ENCODE results near the gene TESPA1. TPM values are rescaled to one million over a fixed set of nuclear protein-coding genes. Genes with fewer than 3 reads are reported as not detected.

Gene TESPA1
- total RNA-seq, 1 donor from 2014 or later, result 5.0 TPM

GRCh38 chr12:54954801-54955200 lies 29.8 kb downstream of the TESPA1 start:
- Histone ChIP-seq H3K36me3 (no peaks in the 10 kb centered on the region), H3K4me3 (no peak overlapping the region), H3K9me3 (no peaks in the 10 kb centered on the region), H3K4me1 (no peaks in the 10 kb centered on the region), H3K27me3 (ENCODE audit: low read depth) (peaks cover 10% of the 10 kb centered on the region), H3K27ac (no peak overlapping the region)
- ATAC-seq (no peak), DNase-seq (no peak)
- TF ChIP-seq CTCF (IDR thresholded peaks at IDR 0.05), result no peak
- intact Hi-C loops (cut with DNase I), result no loop called here

GRCh38 chr12:54954228-54954627 lies 30.3 kb downstream of the TESPA1 start:
- no peak for ATAC-seq

GRCh38 chr12:54950071-54950727 lies 34.4 kb downstream of the TESPA1 start:
- H3K27ac ChIP-seq, result no peak overlapping the region
- intact Hi-C loops (cut with DNase I), result no loop called here
- TF ChIP-seq CTCF (IDR thresholded peaks at IDR 0.05), result no peak
- no peaks in the 10 kb centered on the region for H3K36me3 ChIP-seq
- ATAC-seq, result no peak
- no peaks in the 10 kb centered on the region for H3K27me3 ChIP-seq (ENCODE audit: low read depth)
- no peak overlapping the region for H3K4me3 ChIP-seq
- no peak for DNase-seq
- H3K4me1 ChIP-seq, result no peaks in the 10 kb centered on the region
- H3K9me3 ChIP-seq, result no peaks in the 10 kb centered on the region

More at GRCh38 chr12:54954228-54954627, 30.3 kb downstream of the TESPA1 start:
- Histone ChIP-seq H3K27ac (no peak overlapping the region), H3K9me3 (no peaks in the 10 kb centered on the region), H3K4me1 (no peaks in the 10 kb centered on the region), H3K4me3 (no peak overlapping the region), H3K27me3 (ENCODE audit: low read depth) (peaks cover 10% of the 10 kb centered on the region), H3K36me3 (no peaks in the 10 kb centered on the region)
- no peak for TF ChIP-seq CTCF (IDR thresholded peaks at IDR 0.05)
- DNase-seq, result no peak
- intact Hi-C loops (cut with DNase I), result no loop called here

GRCh38 chr12:54949073-54949711 lies 35.4 kb downstream of the TESPA1 start:
- H3K36me3 ChIP-seq, result no peaks in the 10 kb centered on the region
- H3K4me1 ChIP-seq, result no peaks in the 10 kb centered on the region
- intact Hi-C loops (cut with DNase I), result no loop called here
- H3K9me3 ChIP-seq, result no peaks in the 10 kb centered on the region
- no peak overlapping the region for H3K27ac ChIP-seq
- ATAC-seq, result no peak
- TF ChIP-seq CTCF (IDR thresholded peaks at IDR 0.05), result no peak
- no peak overlapping the region for H3K4me3 ChIP-seq
- DNase-seq, result no peak
- H3K27me3 ChIP-seq (ENCODE audit: low read depth), result no peaks in the 10 kb centered on the region

- no peaks in the 10 kb centered on the region for H3K27me3 ChIP-seq (ENCODE audit: low read depth)
- intact Hi-C loops (cut with DNase I), result no loop called here
- ATAC-seq, result no peak
- no peak overlapping the region for H3K27ac ChIP-seq
- no peaks in the 10 kb centered on the region for H3K4me1 ChIP-seq
- no peak overlapping the region for H3K4me3 ChIP-seq
- DNase-seq, result no peak
- no peaks in the 10 kb centered on the region for H3K9me3 ChIP-seq
- H3K36me3 ChIP-seq, result no peaks in the 10 kb centered on the region
- no peak for TF ChIP-seq CTCF (IDR thresholded peaks at IDR 0.05)
These were observed 36.4 kb downstream of the TESPA1 start for GRCh38 chr12:54948171-54948570.

Data from lower lobe of right lung (tissue), 2 donors.